NK-92 treated with Interleukin-12 subunit alpha and Interleukin-12 subunit beta, amount 100 ng/mL, for 24 hours (cell line): ENCODE data around the gene TMEM109.

Experiments
- DNase-seq: peaks from one replicate; lab custom pipeline; 2025; lab: John Stamatoyannopoulos, UW

The TMEM109 gene

GRCh38 chr11:60910281-60910687, 3.7 kb upstream of the TMEM109 start:
- no peak for DNase-seq

- DNase-seq, result no peak
Measured at GRCh38 chr11:60910711-60911380, 3.1 kb upstream of the TMEM109 start.

- DNase-seq, result no peak
Measured at GRCh38 chr11:60912223-60912850, 1.6 kb upstream of the TMEM109 start.

GRCh38 chr11:60912851-60913528, 968 bp upstream of the TMEM109 start:
- DNase-seq, result no peak

GRCh38 chr11:60914633-60915247, 782 bp downstream of the TMEM109 start:
- peak; percentile 58 for DNase-seq

- DNase-seq, result peak; percentile 81
Measured at GRCh38 chr11:60915248-60915914, 1.4 kb downstream of the TMEM109 start.

GRCh38 chr11:60916669-60917206, 2.8 kb downstream of the TMEM109 start:
- DNase-seq, result no peak

- DNase-seq, result no peak
Measured at GRCh38 chr11:60917267-60917666, 3.3 kb downstream of the TMEM109 start.

GRCh38 chr11:60918251-60918938, 4.4 kb downstream of the TMEM109 start:
- no peak for DNase-seq

GRCh38 chr11:60918939-60919265, 4.9 kb downstream of the TMEM109 start:
- DNase-seq, result no peak

GRCh38 chr11:60919320-60919719, 5.4 kb downstream of the TMEM109 start:
- no peak for DNase-seq

GRCh38 chr11:60919956-60920355, 6.0 kb downstream of the TMEM109 start:
- DNase-seq, result no peak

- DNase-seq, result no peak
Measured at GRCh38 chr11:60921259-60921658, 7.3 kb downstream of the TMEM109 start.

- no peak for DNase-seq
Measured at GRCh38 chr11:60921777-60922335, 7.9 kb downstream of the TMEM109 start.

GRCh38 chr11:60922906-60923305, 8.9 kb downstream of the TMEM109 start:
- DNase-seq, result no peak

GRCh38 chr11:60923326-60923725, 9.4 kb downstream of the TMEM109 start:
- DNase-seq, result no peak

GRCh38 chr11:60923800-60924109, 9.8 kb downstream of the TMEM109 start:
- DNase-seq, result no peak

GRCh38 chr11:60924110-60924905, 10.3 kb downstream of the TMEM109 start, which contains the start of gene TMEM132A:
TMEM132A (plus strand) TSS chr11:60924460; CDS start chr11:60924634, 174 bp downstream.
- no peak for DNase-seq

- no peak for DNase-seq
Measured at GRCh38 chr11:60924906-60925853, 11.2 kb downstream of the TMEM109 start.
